Panc1 (cell line): ENCODE data around the gene PRAMEF20.

Experiments used
- CTCF ChIP-seq: fragments of 450-650 bp; IDR thresholded peaks from 2 replicates; pipeline ENCODE4 v1.5.1; 2017; ENCODE audit warnings: mild to moderate bottlenecking
- TCF7L2 ChIP-seq: IDR thresholded peaks from 2 replicates; pipeline ENCODE4 v1.6.1; 2011; ENCODE audit warnings: mild to moderate bottlenecking, low read depth, low read length, inconsistent platforms

DNA sequence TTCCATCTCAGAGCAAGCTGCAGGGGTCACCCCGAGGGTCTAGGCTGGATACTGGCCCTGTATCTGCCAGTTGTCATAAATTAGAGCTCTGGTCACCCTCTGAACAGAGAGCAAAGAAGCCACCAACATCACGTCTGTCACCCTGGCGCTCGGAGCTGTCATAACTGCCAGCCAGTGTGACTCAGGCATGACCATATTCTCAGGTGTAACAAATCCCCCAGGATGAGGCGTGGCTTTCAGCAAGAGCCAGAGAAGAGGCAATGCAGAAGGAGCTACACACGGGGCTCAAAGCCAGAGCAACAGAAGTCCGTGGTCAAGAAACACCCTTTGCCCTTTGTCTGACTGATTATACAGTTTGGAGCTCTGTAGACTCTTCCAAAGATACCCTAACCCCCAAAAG, 40.0 kb downstream of the PRAMEF20 start:
- TF ChIP-seq CTCF (no peak), TCF7L2 (no peak)
